GM12874 (cell line): ENCODE measurements around the gene CHURC1.

Source experiments
- TF ChIP-seq, protein P1 (sequence below): IDR thresholded peaks from 2 replicates; pipeline ENCODE4 v1.5.1; 2011; ENCODE audit warnings: low read depth, mild to moderate bottlenecking, control low read depth, low read length, moderate library complexity; ENCODE audit not compliant: insufficient read depth

Gene CHURC1

DNA sequence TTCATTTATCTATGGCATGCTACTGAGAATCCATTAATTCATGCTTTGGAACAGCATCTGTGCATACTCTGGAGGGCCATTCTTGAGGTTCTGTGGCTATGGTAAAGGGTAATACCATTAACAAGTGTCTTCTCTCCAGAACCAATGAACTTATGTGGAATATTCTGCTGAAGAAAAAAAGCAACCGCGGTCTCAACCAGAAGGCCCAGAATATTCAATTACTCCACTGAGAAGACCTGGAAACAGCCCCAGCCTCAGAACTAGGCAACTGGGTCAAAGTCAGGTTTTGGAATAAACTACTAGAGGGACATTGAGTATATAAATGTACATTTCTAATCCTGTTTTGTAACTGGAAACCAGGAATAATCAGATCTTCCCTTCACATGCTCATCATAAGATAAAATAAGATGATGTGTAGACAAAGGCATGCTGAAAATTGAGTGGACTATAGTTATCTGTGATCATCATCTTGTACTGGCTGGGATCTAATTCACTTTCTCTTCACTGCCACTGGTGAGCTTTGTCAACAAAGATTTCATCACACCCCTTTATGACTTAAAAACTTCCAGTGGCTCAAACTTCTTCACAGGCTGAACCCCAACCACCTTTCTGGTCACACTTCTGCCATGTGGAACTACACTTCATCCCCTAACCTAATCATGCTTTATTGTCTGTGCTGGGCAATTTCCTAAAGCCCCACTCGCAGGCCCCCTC, 40.6 kb upstream of the CHURC1 start:
- TF ChIP-seq, protein P1, sequence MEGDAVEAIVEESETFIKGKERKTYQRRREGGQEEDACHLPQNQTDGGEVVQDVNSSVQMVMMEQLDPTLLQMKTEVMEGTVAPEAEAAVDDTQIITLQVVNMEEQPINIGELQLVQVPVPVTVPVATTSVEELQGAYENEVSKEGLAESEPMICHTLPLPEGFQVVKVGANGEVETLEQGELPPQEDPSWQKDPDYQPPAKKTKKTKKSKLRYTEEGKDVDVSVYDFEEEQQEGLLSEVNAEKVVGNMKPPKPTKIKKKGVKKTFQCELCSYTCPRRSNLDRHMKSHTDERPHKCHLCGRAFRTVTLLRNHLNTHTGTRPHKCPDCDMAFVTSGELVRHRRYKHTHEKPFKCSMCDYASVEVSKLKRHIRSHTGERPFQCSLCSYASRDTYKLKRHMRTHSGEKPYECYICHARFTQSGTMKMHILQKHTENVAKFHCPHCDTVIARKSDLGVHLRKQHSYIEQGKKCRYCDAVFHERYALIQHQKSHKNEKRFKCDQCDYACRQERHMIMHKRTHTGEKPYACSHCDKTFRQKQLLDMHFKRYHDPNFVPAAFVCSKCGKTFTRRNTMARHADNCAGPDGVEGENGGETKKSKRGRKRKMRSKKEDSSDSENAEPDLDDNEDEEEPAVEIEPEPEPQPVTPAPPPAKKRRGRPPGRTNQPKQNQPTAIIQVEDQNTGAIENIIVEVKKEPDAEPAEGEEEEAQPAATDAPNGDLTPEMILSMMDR = no peak

- TF ChIP-seq, protein P1 = no peak
Observed at GRCh38 chr14:64875350-64875749, 38.9 kb upstream of the CHURC1 start.

- TF ChIP-seq, protein P1 = no peak
Observed at GRCh38 chr14:64877846-64878245, 36.4 kb upstream of the CHURC1 start.

- TF ChIP-seq, protein P1 = no peak
Observed at GRCh38 chr14:64878837-64879634, 35.2 kb upstream of the CHURC1 start.

DNA sequence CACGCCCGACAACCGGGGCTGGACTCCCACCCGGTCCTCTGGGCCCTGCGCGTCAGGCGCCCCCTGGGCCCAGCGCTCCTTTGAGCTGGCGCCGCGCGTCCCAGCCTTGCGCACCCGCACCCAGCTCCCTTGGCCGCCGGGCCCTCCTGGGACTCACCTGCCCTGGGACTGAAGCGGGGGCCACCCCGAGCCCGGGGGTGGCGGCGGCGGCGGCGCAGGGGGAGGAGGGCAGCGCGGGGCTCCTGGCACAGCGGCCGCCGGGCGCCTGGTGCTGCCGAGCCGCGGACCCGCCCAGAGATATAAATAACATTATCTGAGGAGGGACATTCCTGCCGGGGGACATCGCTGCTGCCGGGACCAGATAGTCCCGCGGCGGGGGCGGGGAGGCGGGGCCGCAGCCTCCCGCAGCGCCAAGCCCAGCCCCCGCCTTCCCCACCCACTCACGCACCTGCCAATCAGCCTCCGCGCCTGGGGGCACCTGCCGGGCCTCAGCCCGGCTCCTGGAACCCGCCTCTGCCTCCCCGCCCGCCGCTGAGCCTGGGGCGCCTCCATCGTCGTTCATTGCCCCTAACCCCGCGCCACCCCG, 34.5 kb upstream of the CHURC1 start, which contains the start of gene SPTB:
TSS of gene SPTB (minus strand) at position 273 of the 586 bp plus-strand sequence. CDS start 56,813 bp downstream, outside the sequence.
- TF ChIP-seq, protein P1 = no peak

DNA sequence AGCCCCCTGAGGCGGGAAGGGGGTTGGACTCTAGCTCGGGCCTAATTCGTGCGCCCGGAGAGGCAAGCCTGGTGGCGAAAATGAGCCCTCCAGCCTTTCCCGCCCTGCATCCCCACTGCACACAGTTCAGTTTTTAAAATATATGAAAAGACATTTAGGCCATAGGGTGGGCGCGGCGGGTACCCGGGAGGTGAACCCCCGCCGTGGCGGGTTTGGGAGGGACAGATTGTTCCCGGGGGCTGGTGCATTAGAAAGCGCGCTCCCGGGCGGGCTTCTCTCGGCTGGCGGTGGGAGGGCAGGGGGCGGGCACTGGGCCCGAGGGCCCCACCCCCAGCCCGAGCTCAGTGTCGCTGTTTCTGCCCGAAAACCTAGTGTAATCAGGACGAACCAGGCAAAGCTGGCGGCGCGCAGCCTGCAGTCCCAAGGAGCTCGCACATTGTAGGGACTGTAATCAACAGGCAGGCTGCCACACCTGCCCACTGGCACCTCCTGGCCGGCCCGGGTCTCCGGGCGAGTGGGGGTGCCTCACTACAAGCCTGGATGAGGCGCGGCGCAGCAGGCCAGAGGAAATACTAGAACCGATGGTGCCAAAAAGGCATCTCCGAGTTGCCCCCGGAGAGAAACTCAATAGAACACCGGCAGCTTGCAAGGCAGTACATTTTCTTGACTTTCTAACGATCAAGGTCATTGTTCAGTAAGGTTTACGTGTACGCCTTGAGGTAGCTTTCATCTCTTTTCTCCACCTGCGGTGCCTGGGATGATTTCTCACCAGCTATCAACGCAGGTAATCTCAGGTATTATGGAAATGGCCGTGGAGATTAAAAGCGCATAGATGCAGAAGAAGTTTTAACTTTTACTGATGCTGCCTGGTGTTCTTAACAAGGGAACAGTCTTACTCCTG, 33.8 kb upstream of the CHURC1 start:
- TF ChIP-seq, protein P1 = no peak
